ENCODE measurements around the gene FHOD3.

- TF ChIP-seq EZH2 (IDR thresholded peaks at IDR 0.05; ENCODE audit: borderline replicate concordance, low read length) = no peak
- no peak for TF ChIP-seq CTCF (conservative IDR thresholded peaks at IDR 0.05 in 1 of 2, IDR thresholded peaks at IDR 0.05 in 1 of 2; ENCODE audit: extremely low read depth in 1 of 2, insufficient read depth in 1 of 2, low read depth in 1 of 2, low read length in 2 of 2)
These were observed 345.5 kb downstream of the FHOD3 start for GRCh38 chr18:36643061-36643460.

Measured in mammary epithelial cell (primary cell).